A673 (cell line): ENCODE measurements around the gene SLIT3. TPM values are rescaled to one million over a fixed set of nuclear protein-coding genes. Genes with fewer than 3 reads are reported as not detected.

Source experiments
- BruUV-seq: library from RNA; stranded (reverse); fragments of 400-500 nt; replicated peaks from 2 replicates; lab custom pipeline; 2021; lab: Mats Ljungman, UMichigan
- CTCF ChIA-PET: fragments of 300-600 bp; sonication (Branson Sonifier 250); formaldehyde crosslinking; loops from one replicate; lab custom pipeline; 2022; ENCODE audit warnings: antibody characterized with exemption; lab: Charles Lee
- POLR2A ChIA-PET: fragments of 300-600 bp; sonication (Branson Sonifier 250); formaldehyde crosslinking; loops from one replicate; lab custom pipeline; 2022; ENCODE audit warnings: antibody characterized with exemption; ENCODE audit not compliant: low non-redundant PET; lab: Charles Lee
- DNase-seq: peaks from one replicate; pipeline ENCODE4 v3.0.0-alpha.2; 2015; ENCODE audit warnings: low spot score
- H3K27ac ChIP-seq: fragments of 200-600 bp; sonication (generic); 2 replicates; pipeline ENCODE4 v1.5.1; 2016; ENCODE audit warnings: mixed run types, low read depth, mild to moderate bottlenecking, mixed read lengths, antibody characterized with exemption, low read length; ENCODE audit not compliant: poor library complexity, severe bottlenecking
- H3K27me3 ChIP-seq: fragments of 200-600 bp; sonication (generic); replicated peaks from 2 replicates; pipeline ENCODE4 v1.6.1; 2017; ENCODE audit warnings: mixed run types, low read depth, mild to moderate bottlenecking, mixed read lengths, antibody characterized with exemption, low read length; ENCODE audit not compliant: insufficient read depth, poor library complexity
- H3K36me3 ChIP-seq: fragments of 200-600 bp; sonication (generic); 2 replicates; pipeline ENCODE4 v1.6.1; 2016; ENCODE audit warnings: mixed run types, mild to moderate bottlenecking, mixed read lengths, antibody characterized with exemption, low read length; ENCODE audit not compliant: insufficient read depth, poor library complexity, severe bottlenecking
- H3K4me1 ChIP-seq: fragments of 200-600 bp; sonication (generic); 2 replicates; pipeline ENCODE4 v1.6.1; 2017; ENCODE audit warnings: mixed run types, mild to moderate bottlenecking, mixed read lengths, antibody characterized with exemption, low read length; ENCODE audit not compliant: insufficient read depth, poor library complexity, severe bottlenecking
- H3K4me3 ChIP-seq: fragments of 200-600 bp; sonication (generic); 2 replicates; pipeline ENCODE4 v1.5.1; 2016; ENCODE audit warnings: low read depth, mixed run types, mild to moderate bottlenecking, mixed read lengths, low read length; ENCODE audit not compliant: poor library complexity, severe bottlenecking
- H3K9me3 ChIP-seq: fragments of 200-600 bp; sonication (generic); 2 replicates; pipeline ENCODE4 v1.6.1; 2016; ENCODE audit warnings: mixed run types, low read depth, mild to moderate bottlenecking, mixed read lengths, antibody characterized with exemption, low read length; ENCODE audit not compliant: poor library complexity, severe bottlenecking
- EZH2 ChIP-seq: fragments of 200-600 bp; sonication (generic); IDR thresholded peaks from 2 replicates; pipeline ENCODE4 v1.6.1; 2017; ENCODE audit warnings: borderline replicate concordance, low read depth, mild to moderate bottlenecking, mixed read lengths, antibody characterized with exemption, low read length; ENCODE audit not compliant: poor library complexity, severe bottlenecking
- intact Hi-C: fragments of 100-400 bp; cut with micrococcal nuclease; formaldehyde crosslinking; loops from one replicate; pipeline ENCODE4 v1.10.0; 2022; ENCODE audit not compliant: unreplicated experiment
- total RNA-seq: library from RNA; stranded (reverse); gene quantifications from 2 replicates; pipeline ENCODE4 v1.2.3, GENCODE V29; 2021
- TF ChIP-seq, protein P1 (sequence below): fragments of 300-800, 200-600 bp; sonication (generic); conservative IDR thresholded peaks from 2 replicates; pipeline ENCODE4 v1.5.1; 2017; ENCODE audit warnings: low read depth, mild to moderate bottlenecking, antibody characterized with exemption, low read length, moderate library complexity, mixed read lengths

SLIT3 gene
- total RNA-seq, 1 experiment from 2014 or later: not detected

DNA sequence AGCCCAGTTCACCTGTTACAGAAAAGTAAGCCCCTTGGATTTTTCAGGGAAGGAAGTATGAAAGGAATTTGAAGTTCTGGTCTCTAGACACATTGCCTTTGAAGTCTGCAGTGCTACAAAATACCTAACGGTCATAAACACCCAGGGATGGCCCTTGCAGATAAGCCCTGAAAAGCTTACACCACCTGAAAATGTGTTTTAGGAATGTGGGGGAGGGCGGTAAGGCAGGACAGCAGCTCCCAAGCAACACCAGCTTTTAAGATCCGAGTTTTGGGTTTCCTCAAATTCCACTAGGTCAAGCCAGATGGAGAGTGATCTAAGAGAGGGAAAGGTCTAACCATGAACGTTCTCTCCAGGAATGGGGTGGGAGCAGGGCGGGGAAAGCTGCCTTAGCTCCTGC lies 607.6 kb downstream of the SLIT3 start:
- CTCF ChIA-PET: no interaction called here
- POLR2A ChIA-PET: no interaction called here

DNA sequence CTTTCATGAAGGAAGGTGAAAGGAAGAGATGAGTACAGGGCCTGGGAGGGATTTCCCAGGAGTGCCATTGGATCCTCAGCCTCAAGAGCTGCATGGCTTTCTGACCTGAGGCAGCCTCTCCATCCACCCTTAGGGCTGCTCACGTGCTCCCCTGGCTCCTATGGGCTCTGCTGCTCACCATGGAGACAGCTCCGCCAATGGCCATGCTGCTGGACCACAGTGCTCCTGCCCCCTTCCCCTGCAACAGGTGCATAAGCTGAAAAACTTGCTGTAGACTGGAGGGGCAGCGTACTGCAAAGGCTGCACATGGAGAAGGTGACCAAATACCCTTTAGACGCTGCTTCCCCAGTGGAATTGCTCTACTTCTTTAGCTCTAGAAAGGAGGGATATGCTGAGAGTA lies 609.0 kb downstream of the SLIT3 start:
- no TSS peak for BruUV-seq
- Histone ChIP-seq H3K9me3 (no peaks in the 10 kb centered on the region), H3K36me3 (no peaks in the 10 kb centered on the region), H3K4me1 (no peaks in the 10 kb centered on the region), H3K4me3 (no peak overlapping the region), H3K27me3 (peaks cover 46% of the 10 kb centered on the region), H3K27ac (no peak overlapping the region)
- CTCF ChIA-PET: no interaction called here
- POLR2A ChIA-PET: no interaction called here
- DNase-seq: no peak
- TF ChIP-seq, protein P1, sequence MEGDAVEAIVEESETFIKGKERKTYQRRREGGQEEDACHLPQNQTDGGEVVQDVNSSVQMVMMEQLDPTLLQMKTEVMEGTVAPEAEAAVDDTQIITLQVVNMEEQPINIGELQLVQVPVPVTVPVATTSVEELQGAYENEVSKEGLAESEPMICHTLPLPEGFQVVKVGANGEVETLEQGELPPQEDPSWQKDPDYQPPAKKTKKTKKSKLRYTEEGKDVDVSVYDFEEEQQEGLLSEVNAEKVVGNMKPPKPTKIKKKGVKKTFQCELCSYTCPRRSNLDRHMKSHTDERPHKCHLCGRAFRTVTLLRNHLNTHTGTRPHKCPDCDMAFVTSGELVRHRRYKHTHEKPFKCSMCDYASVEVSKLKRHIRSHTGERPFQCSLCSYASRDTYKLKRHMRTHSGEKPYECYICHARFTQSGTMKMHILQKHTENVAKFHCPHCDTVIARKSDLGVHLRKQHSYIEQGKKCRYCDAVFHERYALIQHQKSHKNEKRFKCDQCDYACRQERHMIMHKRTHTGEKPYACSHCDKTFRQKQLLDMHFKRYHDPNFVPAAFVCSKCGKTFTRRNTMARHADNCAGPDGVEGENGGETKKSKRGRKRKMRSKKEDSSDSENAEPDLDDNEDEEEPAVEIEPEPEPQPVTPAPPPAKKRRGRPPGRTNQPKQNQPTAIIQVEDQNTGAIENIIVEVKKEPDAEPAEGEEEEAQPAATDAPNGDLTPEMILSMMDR: no peak
- no peak for TF ChIP-seq EZH2
- intact Hi-C loops: no loop called here

More for the DNA sequence above, 607.6 kb downstream of the SLIT3 start:
- H3K4me1 ChIP-seq: no peaks in the 10 kb centered on the region
- no TSS peak for BruUV-seq
- no peak for DNase-seq
- no peak overlapping the region for H3K4me3 ChIP-seq
- TF ChIP-seq, protein P1: no peak
- no peak for TF ChIP-seq EZH2
- no peaks in the 10 kb centered on the region for H3K36me3 ChIP-seq
- H3K27me3 ChIP-seq: peaks cover 54% of the 10 kb centered on the region
- no peak overlapping the region for H3K27ac ChIP-seq
- intact Hi-C loops: no loop called here
- H3K9me3 ChIP-seq: no peaks in the 10 kb centered on the region

DNA sequence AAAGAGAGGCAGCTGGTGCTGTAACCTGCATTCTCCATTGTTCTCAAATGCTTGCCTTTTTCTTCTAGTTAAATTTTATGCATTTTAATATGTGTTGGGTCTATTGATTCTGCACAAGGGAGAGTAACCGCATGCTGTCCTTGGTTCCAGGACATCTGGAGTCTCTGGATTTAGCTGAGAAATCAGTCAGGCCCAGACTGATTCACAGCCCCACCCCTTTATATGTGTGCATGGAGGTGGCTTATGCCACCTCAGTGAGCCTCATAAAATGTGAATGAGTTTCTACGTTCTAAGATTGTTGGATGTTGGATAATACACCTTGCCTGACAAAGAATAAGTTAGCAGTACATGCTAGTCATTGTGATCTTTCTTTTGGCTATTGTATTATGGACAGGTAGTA lies 611.7 kb downstream of the SLIT3 start:
- H3K27me3 ChIP-seq: peaks cover 36% of the 10 kb centered on the region
- H3K36me3 ChIP-seq: no peaks in the 10 kb centered on the region
- no peaks in the 10 kb centered on the region for H3K9me3 ChIP-seq
- ChIA-PET CTCF (no interaction called here), POLR2A (interaction anchor here (0.6 kb wide), 1 partner anchor 782 kb away, joined by 3 read pairs; no protein-coding TSS in a partner anchor)
- no peak for DNase-seq
- no peak overlapping the region for H3K4me3 ChIP-seq
- TF ChIP-seq, protein P1: no peak
- no peak for TF ChIP-seq EZH2
- intact Hi-C loops: no loop called here
- BruUV-seq: no TSS peak
- H3K4me1 ChIP-seq: no peaks in the 10 kb centered on the region
- no peak overlapping the region for H3K27ac ChIP-seq
